COLO668 (cell line): ENCODE results near the gene AGAP3.
"Not testable (repeated sequence)": the region's sequence is repeated elsewhere in the genome, so short reads cannot be mapped to it uniquely, and the experiment has no call there.

Source experiments
- DNase-seq: peaks from one replicate; lab custom pipeline; 2025; ENCODE audit not compliant: unreplicated experiment; lab: John Stamatoyannopoulos, UW

Gene AGAP3

GRCh38 chr7:151085691-151086620 is at the start of gene AGAP3:
AGAP3 (plus strand) TSS chr7:151086475; CDS start chr7:151086742, 267 bp downstream.
- DNase-seq = peak; percentile 96

GRCh38 chr7:151038951-151039849 is 47.1 kb upstream of the AGAP3 start:
- peak; percentile 77 for DNase-seq

GRCh38 chr7:151039850-151040548 is 46.3 kb upstream of the AGAP3 start:
- DNase-seq = no peak

GRCh38 chr7:151040616-151041375 is 45.5 kb upstream of the AGAP3 start:
- no peak for DNase-seq

GRCh38 chr7:151043449-151043848 is 42.8 kb upstream of the AGAP3 start:
- DNase-seq = not testable (repeated sequence)

GRCh38 chr7:151043959-151044358 is 42.3 kb upstream of the AGAP3 start:
- DNase-seq = no peak

- DNase-seq = no peak
Measured at GRCh38 chr7:151045262-151045661, 41.0 kb upstream of the AGAP3 start.

GRCh38 chr7:151045967-151046366 is 40.3 kb upstream of the AGAP3 start:
- no peak for DNase-seq

- DNase-seq = peak; percentile 18
Measured at GRCh38 chr7:151046603-151047573, 39.4 kb upstream of the AGAP3 start.

GRCh38 chr7:151047976-151048815 is 38.1 kb upstream of the AGAP3 start, which contains the start of gene ASIC3:
ASIC3 (plus strand) TSS chr7:151048531; CDS start chr7:151048886, 355 bp downstream.
- DNase-seq = no peak

- DNase-seq = no peak
Measured at GRCh38 chr7:151048911-151049463, 37.3 kb upstream of the AGAP3 start.

- peak; percentile 34 for DNase-seq
Measured at GRCh38 chr7:151051108-151051507, 35.2 kb upstream of the AGAP3 start.

GRCh38 chr7:151053096-151053495 is 33.2 kb upstream of the AGAP3 start:
- DNase-seq = no peak

- DNase-seq = no peak
Measured at GRCh38 chr7:151053751-151054150, 32.5 kb upstream of the AGAP3 start.

- DNase-seq = no peak
Measured at GRCh38 chr7:151056283-151056665, 30.0 kb upstream of the AGAP3 start.

- no peak for DNase-seq
Measured at GRCh38 chr7:151056666-151057505, 29.4 kb upstream of the AGAP3 start.

GRCh38 chr7:151057506-151057988 is 28.7 kb upstream of the AGAP3 start, which contains the start of gene CDK5:
CDK5 (minus strand) TSS chr7:151057897; CDS start chr7:151057848, 49 bp downstream.
- no peak for DNase-seq
